Stimulated activated CD8-positive, alpha-beta memory T cell treated with anti-CD3 and anti-CD28 coated beads, Interleukin-2, amount 100 ng/mL, for 1 hour (primary cell): Measurements from ENCODE around the gene SP140L.
"Not testable (repeated sequence)": the region's sequence is repeated elsewhere in the genome, so short reads cannot be mapped to it uniquely, and the experiment has no call there.

Experiments used
- DNase-seq, 2 donors: peaks; one replicate each; pipeline ENCODE4 v3.0.0-alpha.2; 2020; ENCODE audit warnings: low read depth in 2 of 2

SP140L gene

GRCh38 chr2:230362030-230362691 lies 35.2 kb downstream of the SP140L start:
- DNase-seq = no peak

- DNase-seq = no peak
Measured at GRCh38 chr2:230382108-230382507, 55.1 kb downstream of the SP140L start.

GRCh38 chr2:230383453-230383852 lies 56.5 kb downstream of the SP140L start:
- no peak for DNase-seq

GRCh38 chr2:230384986-230385385 lies 58.0 kb downstream of the SP140L start:
- no peak for DNase-seq

- no peak for DNase-seq
Measured at GRCh38 chr2:230394301-230394700, 67.3 kb downstream of the SP140L start.

GRCh38 chr2:230398698-230399097 lies 71.7 kb downstream of the SP140L start:
- DNase-seq = not testable (repeated sequence)

- no peak for DNase-seq
Measured at GRCh38 chr2:230400041-230400440, 73.0 kb downstream of the SP140L start.

- no peak for DNase-seq
Measured at GRCh38 chr2:230400454-230400853, 73.5 kb downstream of the SP140L start.

- DNase-seq = not testable (repeated sequence)
Measured at GRCh38 chr2:230401026-230401425, 74.0 kb downstream of the SP140L start.

GRCh38 chr2:230403746-230404145 lies 76.8 kb downstream of the SP140L start:
- no peak for DNase-seq

- DNase-seq = no peak
Measured at GRCh38 chr2:230405824-230406223, 78.8 kb downstream of the SP140L start.

- no peak for DNase-seq
Measured at GRCh38 chr2:230408244-230408842, 81.3 kb downstream of the SP140L start.

GRCh38 chr2:230409316-230409715 lies 82.3 kb downstream of the SP140L start:
- DNase-seq = not testable (repeated sequence)

- no peak for DNase-seq
Measured at GRCh38 chr2:230410263-230410662, 83.3 kb downstream of the SP140L start.

- DNase-seq = no peak
Measured at GRCh38 chr2:230410861-230411569, 84.0 kb downstream of the SP140L start.

- peak; percentile 19 to 30 for DNase-seq
Measured at GRCh38 chr2:230411570-230412370, 84.8 kb downstream of the SP140L start.

GRCh38 chr2:230412371-230412711 lies 85.3 kb downstream of the SP140L start:
- DNase-seq = no peak

GRCh38 chr2:230412846-230413245 lies 85.9 kb downstream of the SP140L start:
- no peak for DNase-seq

- DNase-seq = no peak
Measured at GRCh38 chr2:230413479-230413878, 86.5 kb downstream of the SP140L start.

- no peak for DNase-seq
Measured at GRCh38 chr2:230414302-230414701, 87.3 kb downstream of the SP140L start.

GRCh38 chr2:230416061-230416721 lies 89.2 kb downstream of the SP140L start, which contains the start of gene SP100:
TSS of gene SP100 (plus strand) at chr2:230416201. CDS start at chr2:230416297, 96 bp downstream.
- DNase-seq = peak; percentile 65 to 69

- no peak for DNase-seq
Measured at GRCh38 chr2:230417436-230417835, 90.4 kb downstream of the SP140L start.
